Inflammatory macrophage treated with lipopolysaccharide for 4 hours (primary cell): ENCODE data around the gene BTG1.

Source experiments
- DNase-seq: peaks from one replicate; pipeline ENCODE4 v3.0.0-alpha.2; 2020

Gene BTG1

DNA sequence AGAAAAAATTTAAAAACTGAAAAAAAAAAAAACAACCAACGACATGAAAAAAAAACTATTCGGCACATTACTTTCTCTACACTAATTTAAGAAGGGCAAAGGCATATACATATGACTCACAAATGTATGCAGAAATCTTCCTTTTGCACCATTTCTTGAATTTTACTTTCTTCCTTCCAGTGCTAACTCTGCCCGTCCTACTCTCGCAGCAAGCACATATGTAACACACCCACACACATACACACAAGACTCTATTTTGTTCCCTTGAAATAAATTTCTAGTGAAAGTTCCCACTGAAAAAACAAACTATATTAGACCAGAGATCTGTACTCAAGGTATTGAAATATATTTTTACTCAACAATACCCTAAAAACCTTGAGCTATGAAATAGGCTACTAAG, 14.6 kb downstream of the BTG1 start:
- DNase-seq = peak; percentile 72

DNA sequence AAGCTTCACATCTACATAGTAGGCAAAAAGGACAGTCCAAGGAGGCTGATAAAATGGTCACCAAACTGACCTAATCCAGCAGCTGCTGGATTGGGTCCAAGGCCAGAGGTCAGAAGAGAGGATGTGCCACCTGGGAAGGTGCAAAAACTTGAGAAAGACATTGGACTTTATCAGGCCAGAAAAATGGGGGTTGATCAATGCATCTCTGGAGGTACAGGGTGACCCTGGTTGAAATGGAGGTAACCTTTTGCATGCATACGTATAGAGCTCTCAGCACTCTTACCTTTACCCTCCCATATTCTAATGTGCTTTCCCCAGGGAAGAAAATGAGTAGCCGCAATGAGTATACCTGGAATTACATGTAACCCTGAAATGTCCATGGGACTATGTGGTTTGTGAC, 16.0 kb downstream of the BTG1 start:
- no peak for DNase-seq

DNA sequence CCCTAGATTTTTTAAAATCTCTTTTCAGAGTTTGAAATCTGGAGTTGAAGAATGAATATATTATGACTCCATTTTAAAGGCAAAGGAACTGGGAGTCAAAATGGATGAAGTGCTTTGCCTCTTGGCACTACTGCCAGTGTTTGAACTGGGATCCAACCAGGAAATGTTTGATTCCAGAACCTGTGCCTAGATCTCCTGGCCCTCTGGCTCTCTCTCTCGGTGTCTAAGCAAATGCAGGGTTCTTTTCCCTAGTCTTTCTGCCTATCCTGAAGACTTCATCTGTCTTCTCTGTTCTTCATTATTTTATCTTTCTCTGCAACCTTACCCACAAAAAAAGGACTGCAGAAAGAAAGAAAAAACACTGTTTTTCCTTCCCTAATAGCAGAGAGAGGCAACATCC, 17.0 kb downstream of the BTG1 start:
- no peak for DNase-seq

DNA sequence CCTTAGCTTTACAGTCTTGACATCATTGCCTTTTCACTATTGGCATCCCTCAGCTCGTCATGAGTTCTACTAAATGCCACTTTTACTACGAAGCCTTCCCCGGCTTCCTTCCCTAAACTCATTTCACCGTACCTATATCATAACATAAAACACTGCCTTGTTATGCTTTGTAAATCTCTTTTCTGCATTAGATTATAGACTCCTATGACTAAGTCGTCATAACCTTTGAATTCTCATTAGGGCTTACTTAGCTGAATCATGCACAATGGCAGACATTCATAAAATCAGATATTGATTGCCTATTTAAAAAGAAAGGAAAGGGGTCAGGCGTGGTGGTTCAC, 21.0 kb downstream of the BTG1 start:
- no peak for DNase-seq

DNA sequence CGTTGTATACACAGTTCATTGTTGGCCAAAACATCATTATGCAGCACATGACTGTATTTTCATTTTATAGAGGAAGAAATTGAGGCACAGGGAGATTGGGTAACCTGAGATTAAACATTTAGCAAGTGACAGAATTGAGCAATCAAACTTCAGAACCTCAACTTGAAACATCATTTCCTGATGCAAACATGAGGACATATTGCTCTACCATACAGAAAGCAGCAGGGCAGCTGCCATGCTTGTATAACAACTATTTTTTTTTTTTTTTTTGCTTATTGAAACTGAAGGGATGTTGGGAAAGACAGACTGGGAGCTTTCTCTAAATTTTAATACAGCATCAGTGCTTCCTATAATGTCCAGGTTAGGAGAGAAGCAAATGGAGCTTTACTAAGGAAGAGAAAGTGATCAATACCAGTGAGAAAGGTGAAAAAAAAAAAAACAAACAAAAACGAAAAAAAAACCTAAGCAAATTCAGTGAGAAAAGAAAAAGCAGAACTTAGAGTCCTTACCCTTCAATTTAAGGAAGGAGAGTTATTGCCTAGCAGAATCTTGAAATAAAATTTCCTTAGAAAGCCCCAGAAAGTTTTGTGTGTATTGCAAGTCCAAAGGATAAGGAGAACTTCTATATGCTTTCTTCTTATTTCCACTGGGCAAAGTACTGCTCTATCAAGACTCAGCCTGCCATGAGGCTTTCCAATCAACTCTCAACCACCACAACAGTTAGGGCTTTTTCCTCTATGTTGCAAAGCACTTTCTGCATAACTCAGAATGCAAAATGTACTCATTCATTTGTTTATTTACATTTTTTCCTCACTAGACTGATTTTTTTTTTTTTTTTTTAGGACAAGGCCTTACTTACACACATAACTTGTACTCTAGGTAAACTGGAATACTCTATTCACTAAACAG, 21.6 kb downstream of the BTG1 start:
- peak; percentile 94 for DNase-seq

DNA sequence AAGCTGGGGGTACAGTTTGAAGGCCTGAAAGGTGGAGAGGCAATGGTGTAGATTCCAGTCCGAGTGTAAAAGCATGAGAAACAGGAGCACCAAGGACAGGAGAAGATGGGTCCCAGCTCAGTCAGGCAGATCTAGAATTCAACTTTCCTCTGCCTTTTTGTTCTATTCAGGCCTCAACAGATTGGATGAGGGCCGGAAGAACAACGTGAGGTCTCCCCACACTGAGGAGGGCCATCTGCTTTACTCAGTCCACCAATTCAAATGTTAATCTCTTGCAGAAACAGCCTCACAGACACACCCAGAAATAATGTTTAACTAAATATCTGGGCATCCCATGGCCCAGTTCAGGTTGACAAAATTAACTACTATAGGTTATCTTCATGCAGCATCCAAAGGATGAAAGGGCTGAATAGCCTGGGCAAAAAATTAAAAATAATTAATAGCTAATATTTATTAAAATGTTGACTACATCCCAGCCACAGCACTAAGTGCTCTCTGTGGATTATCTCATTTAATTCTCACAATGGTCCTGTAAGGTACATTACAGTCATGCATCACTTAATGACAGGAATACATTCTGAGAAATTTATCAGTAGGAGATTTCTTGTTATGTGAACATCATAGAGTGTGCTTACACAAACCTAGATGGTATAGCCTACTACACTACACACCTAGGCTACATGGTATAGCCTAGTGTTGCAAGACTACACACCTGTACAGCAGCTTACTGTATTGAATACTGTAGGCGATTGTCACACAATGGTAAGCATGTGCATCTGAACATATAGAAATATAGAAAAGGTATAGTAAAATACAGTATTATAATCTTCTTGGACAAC, 22.5 kb downstream of the BTG1 start:
- no peak for DNase-seq

DNA sequence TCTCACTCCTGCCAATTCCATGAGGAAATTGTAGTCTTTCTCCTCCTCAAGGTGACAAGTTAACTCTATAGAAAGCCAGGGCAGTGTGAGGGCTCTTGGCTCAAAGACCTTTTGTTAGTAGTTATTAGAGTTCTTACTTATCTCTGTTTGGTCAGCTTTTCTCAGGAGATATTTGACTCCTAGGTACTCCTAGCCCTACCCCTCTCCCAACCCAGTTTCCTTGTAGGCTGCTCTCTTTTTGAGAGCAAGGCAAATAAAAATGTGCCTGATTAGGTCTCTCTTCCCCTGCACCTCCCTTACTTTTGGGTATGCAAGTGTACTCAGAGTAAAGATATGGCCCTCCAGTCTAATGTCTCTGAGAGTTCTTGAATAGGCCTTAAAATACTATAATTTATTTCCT, 23.8 kb downstream of the BTG1 start:
- no peak for DNase-seq

DNA sequence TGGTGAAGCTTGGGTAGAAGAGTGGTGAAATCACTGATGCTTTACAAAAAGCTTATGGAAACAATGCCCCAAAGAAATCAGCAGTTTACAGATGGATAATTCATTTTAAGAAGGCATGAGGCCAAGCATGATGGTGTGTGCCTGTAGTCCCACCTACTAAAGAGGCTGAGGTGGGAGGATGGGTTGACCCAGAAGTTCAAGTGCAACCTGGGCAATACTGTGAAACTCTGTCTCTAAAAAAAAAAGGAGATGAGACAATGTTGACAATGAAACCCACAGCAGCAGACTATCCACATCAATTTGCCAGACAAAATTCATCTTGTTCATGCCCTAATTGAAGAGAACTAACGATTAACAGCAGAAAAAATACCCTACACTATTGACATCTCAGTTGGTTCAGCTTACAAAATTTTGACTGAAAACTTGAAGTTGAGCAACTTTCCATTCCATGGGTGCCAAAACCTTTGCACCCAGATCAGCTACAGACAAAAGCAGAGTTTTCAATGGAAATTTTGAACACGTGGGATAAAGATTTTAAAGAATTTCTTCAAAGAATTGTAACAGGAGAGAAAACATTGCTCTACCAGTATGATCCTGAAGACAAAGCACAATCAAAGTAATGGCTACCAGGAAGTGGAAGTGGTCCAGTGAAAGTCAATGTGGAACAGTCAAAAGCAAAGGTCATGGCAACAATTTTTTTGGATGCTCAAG, 26.7 kb downstream of the BTG1 start:
- DNase-seq = no peak

DNA sequence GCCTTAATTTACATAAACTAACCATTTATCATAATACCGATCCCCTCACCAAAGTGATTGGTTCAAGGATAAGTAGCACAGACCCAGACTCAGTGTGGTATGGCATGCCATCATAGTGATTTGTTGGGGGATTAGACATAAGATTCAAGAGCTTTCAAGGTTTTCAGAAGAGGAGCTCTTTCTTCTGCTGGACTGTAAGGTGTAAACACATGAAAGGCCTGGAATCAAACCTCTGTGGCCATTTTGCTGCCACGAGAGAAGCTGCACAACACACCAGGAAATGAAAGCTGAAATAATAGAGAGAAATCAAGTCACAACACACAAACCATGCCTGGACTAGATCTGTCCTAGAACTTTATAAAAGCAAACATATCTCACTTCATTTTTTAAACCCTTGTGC, 30.8 kb downstream of the BTG1 start:
- DNase-seq = no peak

DNA sequence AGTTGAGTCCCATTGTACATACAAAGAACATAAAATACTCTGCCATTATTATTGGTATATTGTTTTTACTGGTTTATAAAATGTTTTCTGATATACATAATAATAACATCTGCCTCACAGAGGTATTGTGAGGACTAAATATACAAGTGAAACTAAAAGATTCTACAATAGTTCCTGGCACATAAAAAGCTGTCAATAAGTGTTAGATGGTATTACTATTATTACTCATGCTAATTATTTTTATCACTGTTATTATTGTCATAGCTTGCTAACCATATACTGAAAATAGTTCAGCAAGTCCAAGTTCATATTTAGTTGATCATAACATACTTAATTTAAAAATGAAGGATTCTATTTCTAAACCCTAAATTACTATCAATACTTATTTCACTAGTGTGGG, 34.4 kb downstream of the BTG1 start:
- no peak for DNase-seq

DNA sequence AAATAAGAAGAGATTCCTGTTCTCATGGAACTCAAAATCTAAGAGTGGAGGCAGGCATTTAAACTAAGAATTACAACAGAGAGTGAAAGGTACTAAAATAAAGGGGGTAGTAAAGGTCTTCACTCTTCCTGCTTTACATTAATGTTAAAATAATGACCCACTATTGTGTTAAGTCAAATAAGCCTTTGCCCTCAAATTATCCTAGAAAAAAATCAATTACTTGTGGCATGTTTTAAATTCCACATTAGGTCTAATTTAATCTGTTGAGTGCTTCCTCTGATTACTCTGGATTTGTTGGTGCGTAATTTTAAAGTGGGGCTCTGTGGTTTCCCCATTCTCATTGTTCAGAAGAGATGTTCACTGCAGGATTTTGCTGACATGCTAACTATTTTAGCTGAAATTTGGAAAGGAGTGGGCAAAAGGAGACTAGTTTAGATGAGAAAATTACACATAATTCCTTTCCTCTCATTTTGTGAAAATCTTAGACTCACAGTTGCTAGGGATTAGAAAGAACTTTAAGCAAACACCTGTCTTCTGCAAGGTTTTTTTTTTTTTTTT, 35.5 kb downstream of the BTG1 start:
- DNase-seq = no peak

DNA sequence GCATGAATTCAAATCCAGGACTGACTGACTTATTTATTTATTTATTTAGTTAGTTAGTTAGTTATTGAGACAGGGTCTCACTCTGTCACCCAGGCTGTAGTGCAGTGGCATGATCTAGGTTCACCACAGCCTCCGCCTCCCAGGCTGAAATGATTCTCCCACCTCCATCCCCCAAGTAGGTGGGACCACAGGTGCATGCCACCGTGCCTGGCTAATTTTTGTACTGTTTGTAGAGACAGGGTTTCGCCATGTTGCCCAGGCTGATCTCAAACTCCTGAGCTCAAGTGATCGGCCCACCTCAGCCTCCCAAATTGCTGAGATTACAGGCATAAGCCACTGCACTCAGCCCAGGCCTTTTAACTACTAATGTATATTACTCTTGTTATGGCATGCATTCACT, 36.0 kb downstream of the BTG1 start:
- DNase-seq = no peak

DNA sequence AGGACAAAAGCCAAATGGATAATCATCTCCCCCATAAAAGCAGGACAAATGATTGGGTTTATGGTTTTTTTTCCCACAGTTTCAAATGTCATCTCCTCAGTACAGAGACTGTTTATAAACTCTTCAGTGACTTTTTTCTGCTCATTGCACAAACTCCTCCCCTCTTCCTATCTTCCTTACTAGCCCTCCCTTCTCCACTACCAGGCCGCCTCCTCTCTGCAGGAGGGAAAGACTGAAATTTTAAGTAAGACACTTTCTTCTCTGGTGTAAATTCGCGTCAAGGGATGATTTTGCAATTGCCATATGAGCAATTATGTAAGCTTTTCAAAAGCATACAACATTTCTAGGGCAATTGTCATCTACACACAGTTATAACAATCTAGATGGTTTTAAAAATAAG, 37.0 kb downstream of the BTG1 start:
- DNase-seq = peak; percentile 80

DNA sequence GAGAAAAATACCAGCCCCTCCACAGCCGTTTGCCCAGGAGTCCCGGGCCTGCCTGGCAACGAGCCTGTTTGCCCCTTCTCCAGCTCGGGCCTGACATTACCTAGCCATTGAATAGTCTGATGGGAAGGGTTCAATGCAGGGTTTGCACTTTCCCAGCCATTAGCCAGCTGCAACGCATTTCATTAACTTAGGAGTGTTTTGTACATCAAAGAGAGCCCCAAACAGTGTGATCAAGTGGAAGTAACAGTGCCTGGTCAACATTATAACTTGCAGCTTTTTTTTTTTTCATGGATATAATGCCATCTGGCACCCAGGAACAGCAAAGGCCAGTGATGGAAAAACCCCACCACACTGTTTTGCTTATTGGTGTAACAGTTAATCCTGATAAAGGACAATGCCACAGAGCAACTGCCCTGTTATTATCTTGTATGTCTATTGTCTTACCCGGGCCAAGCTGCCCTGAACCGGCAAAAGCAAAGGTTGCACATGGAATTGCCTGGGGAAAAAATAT, 38.0 kb downstream of the BTG1 start:
- DNase-seq = no peak

DNA sequence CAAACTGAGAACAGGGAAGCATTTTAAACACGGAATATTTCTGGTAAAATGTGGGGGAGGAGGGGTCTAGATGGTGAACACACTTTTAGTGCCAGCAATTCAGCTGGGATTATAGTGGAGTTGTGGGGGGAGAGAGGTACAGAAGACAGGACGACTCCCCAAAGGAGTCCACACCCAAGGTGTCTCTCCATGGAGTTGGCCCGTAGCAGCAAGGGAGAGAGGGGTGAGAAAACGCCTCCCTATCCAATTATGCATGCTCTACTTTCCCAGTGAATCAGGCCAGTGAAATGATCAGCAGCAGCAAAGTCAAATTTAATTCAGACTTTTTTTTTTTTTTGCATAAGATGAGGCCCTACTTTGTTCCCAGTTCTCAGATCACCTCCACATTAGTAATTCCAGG, 38.6 kb downstream of the BTG1 start:
- DNase-seq = no peak

DNA sequence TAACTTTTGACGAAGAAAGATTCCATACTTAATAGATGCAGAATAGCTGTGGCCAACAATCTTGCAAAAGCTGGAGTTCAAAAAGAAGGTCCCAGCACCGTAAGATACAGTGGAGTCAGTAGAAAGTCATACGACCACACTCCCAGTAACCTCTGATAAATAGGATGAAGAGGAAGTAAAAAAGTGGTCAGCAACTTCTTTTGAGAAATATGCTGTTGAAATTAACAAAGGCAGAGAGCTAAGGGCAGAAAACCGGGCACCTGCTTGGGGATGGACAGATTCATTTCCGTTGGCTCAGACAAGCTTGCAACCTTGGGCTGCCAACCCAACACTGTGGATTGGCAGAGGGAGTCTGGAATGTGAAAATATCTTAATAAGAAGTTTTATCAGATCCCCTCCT, 40.0 kb downstream of the BTG1 start:
- DNase-seq = peak; percentile 51

DNA sequence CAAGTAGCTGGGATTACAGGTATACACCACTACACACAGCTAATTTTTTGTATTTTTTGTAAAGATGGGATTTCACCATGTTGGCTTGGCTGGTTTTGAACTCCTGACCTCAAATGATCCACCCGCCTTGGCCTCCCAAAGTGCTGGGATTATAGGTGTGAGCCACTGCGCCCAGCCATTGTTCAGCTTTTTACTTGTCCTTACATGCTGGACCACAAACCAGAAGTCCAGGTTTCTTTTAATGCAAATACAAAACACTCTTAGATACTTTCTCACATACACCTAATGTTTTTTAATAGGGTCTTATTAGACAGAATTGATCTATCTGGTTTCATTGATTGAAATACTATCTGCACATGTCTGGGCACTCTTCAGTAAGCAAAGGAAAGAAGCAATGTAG, 40.5 kb downstream of the BTG1 start:
- no peak for DNase-seq

DNA sequence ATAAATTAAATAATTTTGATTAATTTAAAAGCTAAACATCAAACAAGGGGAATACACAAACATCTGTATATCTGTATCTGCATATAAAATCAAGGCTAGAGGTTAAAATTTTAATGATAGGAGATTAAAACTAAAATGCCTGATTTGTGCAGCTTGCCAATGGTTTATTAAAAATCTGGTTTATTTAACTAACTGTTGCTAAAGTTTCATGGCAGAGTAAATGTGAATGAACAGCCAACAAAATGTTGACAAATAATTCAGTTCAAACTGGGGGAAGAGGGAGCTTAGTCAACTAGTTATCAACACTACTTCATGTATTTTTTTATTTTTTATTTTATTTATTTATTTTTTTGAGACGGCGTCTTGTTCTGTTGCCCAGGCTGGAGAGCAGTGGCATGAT, 43.0 kb downstream of the BTG1 start:
- no peak for DNase-seq

DNA sequence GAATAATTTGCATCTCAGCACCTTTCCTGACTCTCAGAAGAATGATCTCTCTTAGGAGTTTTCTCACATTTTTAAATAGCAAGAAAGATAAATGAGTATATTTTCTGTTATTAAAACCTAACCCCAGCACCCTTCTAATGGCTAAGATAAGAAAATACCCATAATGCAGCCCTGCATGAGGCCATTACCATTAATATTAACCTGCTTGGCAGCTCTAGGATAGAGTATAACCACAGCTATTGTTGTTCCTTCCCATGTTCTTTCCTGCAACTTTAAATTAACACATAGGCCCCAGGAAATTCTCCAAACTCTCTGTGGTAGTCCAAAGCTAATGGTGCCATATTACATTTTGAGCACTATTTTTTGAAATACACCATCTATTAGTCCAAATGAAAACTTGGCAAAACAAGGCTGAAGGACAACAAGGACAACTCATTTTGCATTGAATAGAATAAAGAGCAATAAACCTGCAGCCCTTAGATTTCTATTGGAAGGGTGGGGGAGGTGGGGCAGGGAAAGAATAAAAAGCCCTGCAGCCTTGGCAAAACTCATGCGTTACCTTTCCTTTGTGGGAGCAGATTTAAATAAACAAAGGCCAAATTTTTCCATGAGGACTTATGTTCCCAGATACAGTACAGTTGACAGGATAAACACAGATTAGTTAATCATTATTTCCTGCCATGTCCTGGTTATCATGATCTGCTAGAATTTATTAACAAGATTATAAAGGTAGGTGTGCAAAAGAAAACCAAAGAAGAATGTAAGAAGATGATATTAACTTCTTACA, 46.9 kb downstream of the BTG1 start:
- no peak for DNase-seq

DNA sequence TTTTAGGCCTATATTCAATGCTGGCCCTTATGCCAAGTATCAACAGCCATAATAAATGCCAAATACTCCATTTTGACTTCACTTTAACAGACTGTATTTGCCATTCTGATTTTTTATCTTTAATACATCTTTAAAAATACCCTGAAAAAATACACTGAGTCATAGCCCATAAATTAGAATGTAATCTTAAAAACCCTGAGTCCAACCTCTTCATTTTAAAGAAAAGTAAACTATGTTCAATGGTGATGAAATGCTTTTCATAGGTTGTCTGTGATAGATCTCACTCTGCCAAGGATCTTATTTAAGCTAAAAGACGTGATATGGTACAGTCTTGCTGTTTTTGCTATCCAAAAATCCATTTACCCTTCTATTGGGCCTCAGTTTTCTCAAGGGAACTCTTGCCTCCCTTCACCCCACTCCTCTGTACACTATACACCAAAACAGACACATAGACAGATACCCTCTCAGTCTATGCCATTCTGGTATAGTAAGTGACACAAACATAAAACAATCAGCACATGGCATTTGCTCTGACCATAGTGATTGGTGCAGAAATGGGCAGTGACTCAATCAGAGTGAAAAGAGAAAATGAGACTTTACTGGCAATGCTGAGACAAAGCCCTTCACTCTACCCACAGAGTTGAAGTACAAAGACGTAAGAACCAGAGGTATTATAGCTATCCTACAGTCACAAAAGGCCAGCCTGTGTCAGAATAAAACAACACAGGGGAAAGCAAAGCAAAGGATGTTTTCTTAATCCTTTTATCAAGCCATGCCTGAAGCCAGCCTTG, 49.1 kb downstream of the BTG1 start:
- no peak for DNase-seq

DNA sequence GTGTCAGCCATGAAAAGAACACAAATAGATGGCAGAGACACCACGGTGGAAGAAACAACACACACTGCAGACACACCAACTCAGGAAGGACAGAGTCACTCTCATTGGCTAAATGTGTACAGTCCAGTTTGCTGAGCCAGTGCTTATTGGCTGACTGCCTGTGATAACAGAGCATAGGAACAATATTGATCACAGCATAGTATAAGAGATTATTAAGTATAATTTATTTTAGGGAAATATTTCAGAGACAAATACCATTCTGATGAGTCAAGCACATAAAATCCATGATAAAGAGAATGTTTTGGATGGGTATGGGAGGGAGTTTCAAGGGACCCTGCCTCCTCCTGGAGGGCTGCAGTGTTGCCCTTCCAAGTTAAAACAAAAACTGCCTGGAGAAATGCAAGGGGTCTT, 50.9 kb downstream of the BTG1 start:
- no peak for DNase-seq
